Activated T-cell treated with anti-CD3 and anti-CD28 coated beads for 48 hours (primary cell): ENCODE measurements around the gene ATXN1.

Source experiments
- DNase-seq: peaks from one replicate; pipeline ENCODE4 v3.0.0-alpha.2; 2020; ENCODE audit warnings: low read depth

Gene ATXN1

DNA sequence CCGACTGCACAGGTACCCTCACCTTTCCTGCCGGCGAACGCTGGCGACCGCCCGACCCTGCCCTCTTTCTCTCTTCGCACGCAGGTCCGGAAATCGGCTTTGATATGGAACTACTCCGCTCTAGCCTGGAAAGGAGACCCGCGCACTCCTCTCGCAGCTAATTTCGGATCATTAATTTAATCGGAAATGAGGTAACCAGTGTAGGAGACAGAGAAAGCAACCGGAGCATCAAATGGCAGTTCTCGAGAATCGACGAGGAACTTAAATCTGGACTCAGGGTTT lies 949 bp upstream of the ATXN1 start:
- no peak for DNase-seq

GRCh38 chr6:16761471-16762267 lies 409 bp upstream of the ATXN1 start:
- DNase-seq: peak; percentile 72

- DNase-seq: peak; percentile 67
These were observed 1.4 kb downstream of the ATXN1 start for GRCh38 chr6:16759646-16760515.

- no peak for DNase-seq
These were observed 2.0 kb downstream of the ATXN1 start for GRCh38 chr6:16759181-16759645.

GRCh38 chr6:16758163-16758975 lies 2.9 kb downstream of the ATXN1 start:
- DNase-seq: no peak

GRCh38 chr6:16757332-16757731 lies 3.9 kb downstream of the ATXN1 start:
- DNase-seq: no peak

DNA sequence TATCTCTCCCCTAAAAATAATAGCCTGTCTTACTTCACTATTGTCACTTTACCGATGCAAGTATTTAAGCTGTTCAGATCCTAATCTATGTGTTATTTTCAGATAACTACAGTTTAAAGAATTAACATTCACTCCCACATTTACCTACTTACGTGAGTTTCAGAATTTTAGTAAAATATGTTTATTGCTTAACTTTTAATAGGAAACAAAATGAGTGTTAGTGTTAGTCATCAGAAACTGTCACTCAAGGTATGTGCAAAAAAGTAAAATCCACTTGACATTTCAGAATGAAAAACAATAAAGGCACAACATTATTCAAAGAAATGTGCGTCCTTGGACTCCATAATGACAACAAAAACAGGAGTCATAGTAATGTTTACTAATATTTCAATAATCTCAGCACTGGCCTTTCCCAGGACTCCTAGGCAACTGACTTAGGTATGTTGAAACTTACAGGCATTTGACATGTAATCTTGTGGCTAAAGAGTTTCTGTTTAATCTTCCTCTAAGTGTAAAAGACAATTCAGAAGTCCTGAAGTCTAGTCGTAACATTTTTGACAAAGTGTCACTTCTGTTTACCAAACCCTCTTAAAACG lies 4.5 kb downstream of the ATXN1 start:
- DNase-seq: no peak

DNA sequence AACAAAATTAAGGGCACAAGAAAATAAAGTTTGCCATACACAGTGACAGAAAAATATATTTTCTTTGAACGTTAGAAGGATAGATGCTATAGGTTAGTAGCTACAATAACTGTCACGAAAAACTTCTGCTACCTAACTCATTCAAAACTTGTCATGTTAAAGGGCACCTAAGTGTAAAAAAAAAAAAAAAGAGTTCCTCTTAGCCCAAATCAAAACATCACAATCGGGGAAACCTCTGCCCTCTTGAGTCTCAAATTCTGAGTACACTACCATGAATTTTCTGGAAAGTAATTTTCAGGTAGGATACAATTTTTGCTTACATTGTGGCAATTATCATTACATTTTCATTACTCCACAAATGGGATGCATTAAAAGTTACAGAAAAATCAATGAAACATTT lies 5.7 kb downstream of the ATXN1 start:
- no peak for DNase-seq

DNA sequence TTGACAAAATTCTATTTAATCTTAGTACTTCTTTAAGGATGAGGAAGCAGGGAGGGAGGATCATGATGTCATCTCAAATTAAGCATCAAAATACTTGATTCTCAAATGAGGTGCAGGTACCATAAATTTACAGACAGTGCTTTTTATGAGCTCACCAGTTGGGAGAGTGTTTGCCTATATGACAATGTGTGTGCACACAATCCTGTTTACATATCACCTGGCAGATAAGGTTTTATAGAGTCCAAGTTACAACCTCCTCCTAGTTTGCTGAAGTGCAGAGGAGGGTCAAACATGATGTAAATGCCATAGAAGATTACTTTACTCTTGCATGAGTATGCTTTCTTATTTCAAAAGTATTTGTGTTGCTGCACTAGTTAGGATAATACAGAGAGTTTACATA lies 6.4 kb downstream of the ATXN1 start:
- DNase-seq: no peak

- no peak for DNase-seq
These were observed 7.0 kb downstream of the ATXN1 start for GRCh38 chr6:16754274-16754673.

- DNase-seq: no peak
These were observed 7.9 kb downstream of the ATXN1 start for GRCh38 chr6:16753341-16753740.

GRCh38 chr6:16752206-16752866 lies 8.9 kb downstream of the ATXN1 start:
- DNase-seq: no peak

DNA sequence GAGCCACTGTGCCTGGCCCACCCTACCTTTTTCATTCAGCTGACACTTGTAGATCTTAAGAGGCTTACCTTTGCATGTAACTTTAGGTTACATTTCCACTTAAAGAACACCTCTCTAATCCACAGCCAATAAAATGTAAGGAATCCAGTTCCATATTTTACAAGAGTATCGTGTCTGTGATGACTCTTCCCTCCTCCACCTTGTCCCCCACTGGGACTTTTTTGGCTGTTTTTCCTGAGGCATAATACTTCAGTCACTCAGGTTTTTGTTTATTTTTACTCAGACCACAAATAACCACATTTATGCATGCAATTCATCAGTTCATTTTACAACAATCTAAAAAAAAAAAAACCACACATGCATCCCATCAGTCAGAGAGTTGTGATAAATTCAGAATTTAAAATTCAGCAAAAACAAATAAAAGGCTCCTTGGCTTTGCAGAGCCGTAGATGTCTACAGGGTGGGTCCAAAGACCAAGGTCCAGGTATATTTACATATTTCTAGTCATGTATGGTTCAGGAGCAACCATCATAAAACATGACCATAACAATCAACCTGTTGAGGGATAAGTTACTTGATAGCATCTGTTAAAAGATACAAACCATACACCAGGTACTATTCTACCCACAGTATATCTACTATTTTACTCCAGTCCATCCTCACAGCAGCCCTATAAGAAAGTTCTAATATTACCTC lies 9.9 kb downstream of the ATXN1 start:
- no peak for DNase-seq

DNA sequence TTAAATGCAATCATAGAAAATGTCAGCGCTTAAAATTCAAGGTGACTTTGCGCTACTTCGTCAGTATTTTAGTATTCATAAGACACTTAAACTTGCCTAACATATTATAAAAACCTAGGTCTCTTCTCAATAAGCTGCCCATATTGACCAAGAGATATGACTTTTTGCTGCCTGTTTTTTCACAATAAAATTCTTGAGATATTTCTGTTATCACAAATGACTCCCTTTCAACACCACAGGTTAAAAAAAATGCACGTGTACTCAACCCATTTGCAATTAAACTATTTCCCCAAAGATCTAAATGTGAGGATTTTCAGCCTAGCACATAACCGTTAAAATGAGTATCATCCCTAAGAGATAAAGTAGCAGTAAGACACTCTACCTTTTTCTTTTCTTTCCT lies 10.7 kb downstream of the ATXN1 start:
- DNase-seq: no peak

- DNase-seq: no peak
These were observed 11.5 kb downstream of the ATXN1 start for GRCh38 chr6:16749516-16750485.

DNA sequence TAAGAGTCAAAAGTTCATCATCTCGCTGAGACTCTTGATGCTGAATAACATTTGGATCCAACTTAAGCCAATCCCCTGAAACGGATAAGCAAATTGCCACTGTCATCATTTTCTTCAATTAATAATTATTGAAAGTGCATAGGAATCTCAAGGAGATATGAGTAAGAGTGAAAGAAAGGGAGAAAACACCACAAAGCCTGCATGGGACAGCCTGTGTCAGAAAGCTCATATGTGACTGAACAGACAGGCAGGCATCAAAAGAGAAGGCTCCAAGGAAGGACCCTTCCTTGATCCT lies 13.3 kb downstream of the ATXN1 start:
- no peak for DNase-seq

GRCh38 chr6:16747232-16748024 lies 13.8 kb downstream of the ATXN1 start:
- DNase-seq: no peak

GRCh38 chr6:16746812-16747211 lies 14.4 kb downstream of the ATXN1 start:
- DNase-seq: no peak

- DNase-seq: no peak
These were observed 14.9 kb downstream of the ATXN1 start for GRCh38 chr6:16746401-16746800.
